ENCODE measurements around the gene FSIP1.

DNA sequence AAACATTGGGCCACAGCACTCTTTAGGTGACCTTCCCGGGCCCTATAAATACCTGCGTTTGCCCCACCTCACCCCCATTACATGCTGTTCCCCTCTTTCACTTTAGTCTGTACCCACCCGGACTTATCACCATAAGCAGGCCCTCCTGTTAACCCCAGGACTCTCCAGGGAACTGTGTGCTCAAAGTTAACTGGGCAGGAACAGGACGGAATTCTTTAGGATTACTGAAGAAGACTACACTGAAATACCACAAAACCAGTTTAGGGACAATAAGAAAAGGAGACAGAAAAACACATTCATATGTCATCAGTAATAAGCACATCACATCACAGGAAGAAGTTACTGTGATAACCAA, 45.5 kb downstream of the FSIP1 start:
- no peak for TF ChIP-seq POLR2A (IDR thresholded peaks at IDR 0.05)
- TF ChIP-seq, protein P1, sequence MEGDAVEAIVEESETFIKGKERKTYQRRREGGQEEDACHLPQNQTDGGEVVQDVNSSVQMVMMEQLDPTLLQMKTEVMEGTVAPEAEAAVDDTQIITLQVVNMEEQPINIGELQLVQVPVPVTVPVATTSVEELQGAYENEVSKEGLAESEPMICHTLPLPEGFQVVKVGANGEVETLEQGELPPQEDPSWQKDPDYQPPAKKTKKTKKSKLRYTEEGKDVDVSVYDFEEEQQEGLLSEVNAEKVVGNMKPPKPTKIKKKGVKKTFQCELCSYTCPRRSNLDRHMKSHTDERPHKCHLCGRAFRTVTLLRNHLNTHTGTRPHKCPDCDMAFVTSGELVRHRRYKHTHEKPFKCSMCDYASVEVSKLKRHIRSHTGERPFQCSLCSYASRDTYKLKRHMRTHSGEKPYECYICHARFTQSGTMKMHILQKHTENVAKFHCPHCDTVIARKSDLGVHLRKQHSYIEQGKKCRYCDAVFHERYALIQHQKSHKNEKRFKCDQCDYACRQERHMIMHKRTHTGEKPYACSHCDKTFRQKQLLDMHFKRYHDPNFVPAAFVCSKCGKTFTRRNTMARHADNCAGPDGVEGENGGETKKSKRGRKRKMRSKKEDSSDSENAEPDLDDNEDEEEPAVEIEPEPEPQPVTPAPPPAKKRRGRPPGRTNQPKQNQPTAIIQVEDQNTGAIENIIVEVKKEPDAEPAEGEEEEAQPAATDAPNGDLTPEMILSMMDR (IDR thresholded peaks at IDR 0.05) = no peak
